ENCODE measurements around the gene PROK1.

The PROK1 gene

GRCh38 chr1:110488867-110489266 lies 37.9 kb downstream of the PROK1 start:
- DNase-seq (ENCODE audit: low read depth) = no peak

- no peak for DNase-seq (ENCODE audit: low read depth)
These were observed 38.5 kb downstream of the PROK1 start for GRCh38 chr1:110489406-110489805.

DNA sequence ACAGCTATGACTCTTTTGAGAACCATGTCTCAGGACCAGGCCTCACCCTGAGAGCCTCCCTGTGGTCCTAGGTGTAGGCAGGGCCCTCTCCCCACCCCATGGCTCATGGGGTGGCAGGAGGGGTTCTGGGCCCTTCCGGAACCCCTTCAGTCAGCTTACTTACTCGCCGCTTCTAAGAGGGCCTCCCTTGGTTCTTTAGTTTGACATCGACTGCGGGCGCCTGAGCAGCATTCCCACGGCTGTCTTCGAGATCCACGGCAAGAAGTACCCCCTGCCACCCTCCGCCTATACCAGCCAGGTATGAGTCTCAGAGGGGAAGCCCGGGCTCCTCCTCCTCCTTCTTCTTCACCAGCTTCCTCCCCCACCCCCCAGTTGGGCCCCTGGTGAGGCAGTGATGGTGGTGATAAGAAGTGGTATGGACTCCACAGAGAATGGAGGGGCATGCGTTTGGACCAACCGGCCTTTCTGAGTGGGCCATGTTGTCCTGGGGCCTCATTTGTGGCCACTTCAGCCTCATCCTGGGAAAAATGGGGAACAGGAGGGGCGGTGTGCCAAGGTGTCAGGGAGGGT lies 39.1 kb downstream of the PROK1 start:
- no peak for DNase-seq (ENCODE audit: low read depth)

GRCh38 chr1:110490791-110491451 lies 40.0 kb downstream of the PROK1 start:
- peak; percentile 48 for DNase-seq (ENCODE audit: low read depth)

GRCh38 chr1:110492573-110492972 lies 41.6 kb downstream of the PROK1 start:
- peak; percentile 38 for DNase-seq (ENCODE audit: low read depth)

DNA sequence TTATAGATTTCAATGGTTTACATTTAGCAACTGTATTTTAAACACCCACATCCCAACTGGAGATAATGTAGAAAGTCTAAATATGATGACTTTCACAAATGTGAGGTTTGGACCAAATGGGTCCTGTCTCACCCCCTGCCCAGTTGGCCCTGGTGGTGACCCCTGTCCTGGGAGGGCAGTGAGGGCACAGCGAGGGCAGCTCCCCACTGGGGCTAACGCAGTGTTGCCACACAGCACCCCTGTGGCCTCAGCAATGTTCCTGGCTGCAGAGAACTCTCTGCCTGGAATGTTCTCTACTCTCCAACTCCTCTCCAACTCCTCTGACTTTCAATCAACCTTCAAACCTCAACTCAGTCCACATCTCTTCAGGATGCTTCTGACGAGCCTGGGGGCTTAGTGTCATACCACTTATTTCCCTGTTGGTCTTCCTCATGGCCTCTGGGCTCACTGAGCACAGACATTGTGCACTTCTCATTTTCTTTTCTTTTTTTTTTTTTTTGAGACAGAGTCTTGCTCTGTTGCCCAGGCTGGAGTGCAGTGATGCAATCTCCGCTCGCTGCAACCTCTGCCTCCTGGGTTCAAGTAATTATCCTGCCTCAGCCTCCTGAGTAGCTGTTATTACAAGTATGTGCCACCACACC lies 42.2 kb downstream of the PROK1 start:
- no peak for DNase-seq (ENCODE audit: low read depth)

GRCh38 chr1:110494036-110494435 lies 43.1 kb downstream of the PROK1 start:
- no peak for DNase-seq (ENCODE audit: low read depth)

DNA sequence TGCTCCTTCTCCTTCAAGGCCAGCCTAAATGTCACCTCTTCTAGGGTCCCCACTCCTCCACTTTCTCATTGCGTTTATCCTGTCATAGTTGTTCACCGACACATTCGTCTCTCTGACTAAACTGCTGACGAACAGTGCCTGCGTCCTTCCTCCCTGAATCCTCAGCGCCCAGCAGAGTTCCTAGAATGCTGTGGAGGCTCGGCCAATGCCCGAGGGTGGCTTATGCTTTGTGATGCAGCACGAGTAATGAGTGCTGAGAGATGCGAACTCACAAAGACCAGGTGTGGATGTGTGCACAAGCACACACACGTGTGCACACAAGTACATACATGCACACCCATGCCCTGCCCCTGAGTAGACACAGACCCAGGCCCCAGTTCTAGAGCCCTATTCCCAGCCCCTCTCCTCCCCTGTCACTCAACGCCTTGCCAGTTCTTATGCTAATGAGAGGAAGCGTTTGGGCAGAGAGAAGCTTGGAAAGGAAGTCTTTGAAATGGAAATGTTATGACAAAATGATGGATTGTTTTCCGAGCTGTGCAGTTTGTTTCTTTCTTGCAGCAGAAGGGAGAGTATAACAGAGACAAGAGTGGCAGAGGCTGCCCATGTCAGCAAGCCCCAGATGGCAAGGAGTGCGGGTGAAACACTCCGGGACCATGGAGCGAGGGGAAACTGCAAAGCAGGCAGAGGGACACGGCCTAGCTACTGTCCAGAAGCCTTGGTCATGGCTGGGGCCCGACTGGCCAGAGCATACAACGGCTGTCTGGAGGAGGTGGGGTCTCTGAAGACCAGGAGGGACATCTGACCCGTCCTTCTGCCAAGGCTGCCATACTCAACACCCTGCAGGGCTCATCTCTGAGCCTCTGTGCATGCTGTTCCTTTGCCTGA lies 43.8 kb downstream of the PROK1 start:
- DNase-seq (ENCODE audit: low read depth) = no peak

- peak; percentile 76 for DNase-seq (ENCODE audit: low read depth)
These were observed 45.1 kb downstream of the PROK1 start for GRCh38 chr1:110495926-110496600.

- no peak for DNase-seq (ENCODE audit: low read depth)
These were observed 47.3 kb downstream of the PROK1 start for GRCh38 chr1:110498270-110498669.

- DNase-seq (ENCODE audit: low read depth) = no peak
These were observed 50.7 kb downstream of the PROK1 start for GRCh38 chr1:110501488-110502132.

- DNase-seq (ENCODE audit: low read depth) = no peak
These were observed 51.6 kb downstream of the PROK1 start for GRCh38 chr1:110502402-110503151.

GRCh38 chr1:110503471-110503870 lies 52.5 kb downstream of the PROK1 start:
- no peak for DNase-seq (ENCODE audit: low read depth)

- no peak for DNase-seq (ENCODE audit: low read depth)
These were observed 53.3 kb downstream of the PROK1 start for GRCh38 chr1:110504226-110504625.

- no peak for DNase-seq (ENCODE audit: low read depth)
These were observed 54.6 kb downstream of the PROK1 start for GRCh38 chr1:110505596-110505995.

DNA sequence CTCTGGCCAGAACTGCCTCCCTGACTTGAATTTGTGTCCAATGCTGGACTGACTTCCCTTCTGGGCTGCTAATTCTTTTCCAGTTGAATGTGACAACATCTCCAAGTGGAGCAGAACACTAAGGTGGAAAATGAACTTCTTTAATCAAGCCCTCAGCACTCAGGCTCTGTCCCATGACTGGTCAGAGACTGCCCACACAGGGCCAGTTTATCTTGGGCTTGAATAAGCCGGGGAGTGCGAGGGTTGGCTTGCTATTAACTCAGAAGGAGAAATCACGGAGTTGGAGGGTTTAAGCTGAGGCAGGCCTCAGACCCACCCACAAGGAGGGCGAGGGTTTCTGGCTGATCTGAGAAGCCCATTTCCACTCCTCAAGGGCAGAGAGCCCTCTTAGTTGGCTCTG lies 55.6 kb downstream of the PROK1 start:
- no peak for DNase-seq (ENCODE audit: low read depth)

All from amniotic epithelial cell (primary cell).